ENCODE data around the gene NUBPL.
"Not testable (repeated sequence)": the region's sequence is repeated elsewhere in the genome, so short reads cannot be mapped to it uniquely, and the experiment has no call there.

The NUBPL gene

GRCh38 chr14:31578792-31579501, 17.7 kb downstream of the NUBPL start:
- no peak for DNase-seq (ENCODE audit: low read depth)

- no peak for DNase-seq (ENCODE audit: low read depth)
These were observed 19.0 kb downstream of the NUBPL start for GRCh38 chr14:31580234-31580633.

- peak; percentile 47 for DNase-seq (ENCODE audit: low read depth)
These were observed 21.1 kb downstream of the NUBPL start for GRCh38 chr14:31582286-31582691.

- no peak for DNase-seq (ENCODE audit: low read depth)
These were observed 21.7 kb downstream of the NUBPL start for GRCh38 chr14:31582836-31583452.

- DNase-seq (ENCODE audit: low read depth) = no peak
These were observed 29.0 kb downstream of the NUBPL start for GRCh38 chr14:31590206-31590605.

GRCh38 chr14:31592122-31592521, 30.9 kb downstream of the NUBPL start:
- DNase-seq (ENCODE audit: low read depth) = no peak

- DNase-seq (ENCODE audit: low read depth) = no peak
These were observed 31.4 kb downstream of the NUBPL start for GRCh38 chr14:31592631-31593030.

GRCh38 chr14:31596342-31597095, 35.3 kb downstream of the NUBPL start:
- peak; percentile 66 for DNase-seq (ENCODE audit: low read depth)

- DNase-seq (ENCODE audit: low read depth) = no peak
These were observed 44.5 kb downstream of the NUBPL start for GRCh38 chr14:31605702-31606101.

- no peak for DNase-seq (ENCODE audit: low read depth)
These were observed 50.7 kb downstream of the NUBPL start for GRCh38 chr14:31611778-31612433.

- no peak for DNase-seq (ENCODE audit: low read depth)
These were observed 52.0 kb downstream of the NUBPL start for GRCh38 chr14:31613188-31613587.

- DNase-seq (ENCODE audit: low read depth) = not testable (repeated sequence)
These were observed 57.7 kb downstream of the NUBPL start for GRCh38 chr14:31618884-31619283.

- DNase-seq (ENCODE audit: low read depth) = no peak
These were observed 58.2 kb downstream of the NUBPL start for GRCh38 chr14:31619440-31619839.

GRCh38 chr14:31620898-31621297, 59.7 kb downstream of the NUBPL start:
- DNase-seq (ENCODE audit: low read depth) = not testable (repeated sequence)

GRCh38 chr14:31622060-31622459, 60.9 kb downstream of the NUBPL start:
- DNase-seq (ENCODE audit: low read depth) = no peak

GRCh38 chr14:31652900-31653299, 91.7 kb downstream of the NUBPL start:
- not testable (repeated sequence) for DNase-seq (ENCODE audit: low read depth)

- no peak for DNase-seq (ENCODE audit: low read depth)
These were observed 96.7 kb downstream of the NUBPL start for GRCh38 chr14:31657917-31658316.

GRCh38 chr14:31659278-31659677, 98.1 kb downstream of the NUBPL start:
- no peak for DNase-seq (ENCODE audit: low read depth)

- DNase-seq (ENCODE audit: low read depth) = no peak
These were observed 99.0 kb downstream of the NUBPL start for GRCh38 chr14:31660191-31660590.

- no peak for DNase-seq (ENCODE audit: low read depth)
These were observed 99.5 kb downstream of the NUBPL start for GRCh38 chr14:31660728-31661127.

- DNase-seq (ENCODE audit: low read depth) = no peak
These were observed 107.1 kb downstream of the NUBPL start for GRCh38 chr14:31668348-31668747.

GRCh38 chr14:31672709-31673108, 111.5 kb downstream of the NUBPL start:
- DNase-seq (ENCODE audit: low read depth) = no peak

- DNase-seq (ENCODE audit: low read depth) = no peak
These were observed 115.8 kb downstream of the NUBPL start for GRCh38 chr14:31677052-31677451.

All from EH (cell line).